GM19193 (cell line): ENCODE data around the gene RPN2.

Source experiments
- POLR2A ChIP-seq: IDR thresholded peaks from 4 replicates; pipeline ENCODE4 v1.6.1; 2011; ENCODE audit not compliant: insufficient read depth, insufficient read length; ENCODE audit errors: extremely low read depth

RPN2 gene

DNA sequence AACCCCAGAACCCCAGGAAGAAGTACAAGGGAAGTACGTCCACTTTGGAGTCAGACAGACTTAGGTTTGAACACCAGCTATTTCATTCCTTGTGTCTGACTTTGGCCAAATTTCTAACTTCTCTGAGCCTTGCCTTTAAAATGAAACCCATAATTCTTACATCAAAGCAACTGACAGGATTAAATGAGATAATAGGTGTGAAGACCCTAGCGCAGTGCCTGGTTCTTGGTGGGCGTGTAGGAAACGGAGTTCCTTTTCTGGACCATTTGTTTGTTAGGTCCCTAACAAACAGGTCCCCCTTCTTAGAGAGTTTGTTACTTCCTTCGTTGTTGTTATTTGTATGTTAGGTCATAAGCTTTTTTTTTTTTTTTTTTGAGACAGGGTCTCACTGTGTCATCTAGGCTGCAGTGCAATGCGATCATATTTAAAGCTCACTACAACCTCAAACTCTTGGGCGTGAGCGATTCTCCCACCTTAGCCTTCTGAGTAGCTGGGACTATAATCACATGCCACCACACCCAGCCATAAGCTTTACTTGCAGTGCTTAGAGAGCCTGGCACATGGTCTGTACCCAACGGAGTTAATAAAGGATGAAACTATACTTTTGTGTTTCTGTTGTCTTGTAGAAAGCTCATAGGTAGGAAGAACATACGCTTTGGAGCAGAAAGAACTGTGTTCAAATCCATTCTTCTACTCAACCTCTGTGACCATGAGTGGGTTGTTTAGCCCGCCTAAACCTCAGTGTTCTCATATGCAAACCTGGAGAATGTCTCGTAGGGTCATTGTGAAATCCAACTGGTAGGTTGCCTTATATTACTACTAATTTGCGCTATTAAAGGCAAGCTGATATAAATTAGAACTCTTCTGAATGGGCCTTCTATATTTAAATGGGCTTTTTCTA lies 22.0 kb downstream of the RPN2 start:
- TF ChIP-seq POLR2A, result no peak

DNA sequence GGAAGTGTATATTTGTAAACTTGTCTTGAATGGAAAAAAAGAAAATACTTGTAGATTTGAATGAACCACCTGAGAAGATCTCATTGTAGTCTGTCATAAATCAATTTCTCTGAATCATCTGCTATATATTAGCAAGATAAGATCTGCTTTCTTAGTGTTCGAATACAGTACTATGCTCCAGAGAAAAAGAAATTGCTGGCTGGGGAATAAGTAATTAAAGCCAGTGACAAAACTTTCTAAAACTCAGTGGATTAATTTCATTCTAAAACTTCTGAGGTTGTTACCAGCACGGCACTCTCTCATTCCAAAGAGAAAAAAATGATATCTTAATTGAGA lies 22.7 kb downstream of the RPN2 start:
- TF ChIP-seq POLR2A, result no peak

DNA sequence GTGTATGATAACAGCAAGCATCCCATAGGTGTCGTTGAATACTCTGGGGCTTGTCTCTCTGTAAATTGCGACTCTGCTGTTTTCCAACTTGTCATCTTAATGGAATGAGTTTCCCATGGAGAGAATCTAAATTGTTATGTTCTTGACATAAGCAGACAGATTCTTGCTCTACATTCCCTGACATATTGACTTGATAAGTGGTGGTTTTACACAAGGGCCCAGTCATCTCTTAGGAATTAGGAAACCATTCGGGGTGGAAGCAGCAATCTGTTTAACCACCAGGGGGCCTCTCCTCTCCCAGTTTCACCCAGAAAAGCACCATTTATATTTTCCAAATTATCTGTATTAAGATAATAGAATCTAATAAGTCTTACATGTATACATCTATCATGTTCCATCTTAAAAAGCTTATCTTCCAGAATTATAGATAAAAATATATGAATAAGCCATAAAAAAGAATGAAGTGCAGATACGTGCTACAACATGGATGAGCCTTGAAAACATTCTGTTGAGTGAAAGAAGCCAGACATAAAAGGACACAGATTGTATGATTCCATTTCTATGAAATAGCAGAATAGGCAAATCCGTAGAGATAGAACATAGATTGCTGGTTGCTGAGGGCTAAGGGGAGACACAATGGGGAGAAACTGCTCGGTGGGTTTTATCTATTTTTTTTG lies 23.3 kb downstream of the RPN2 start:
- TF ChIP-seq POLR2A, result no peak

DNA sequence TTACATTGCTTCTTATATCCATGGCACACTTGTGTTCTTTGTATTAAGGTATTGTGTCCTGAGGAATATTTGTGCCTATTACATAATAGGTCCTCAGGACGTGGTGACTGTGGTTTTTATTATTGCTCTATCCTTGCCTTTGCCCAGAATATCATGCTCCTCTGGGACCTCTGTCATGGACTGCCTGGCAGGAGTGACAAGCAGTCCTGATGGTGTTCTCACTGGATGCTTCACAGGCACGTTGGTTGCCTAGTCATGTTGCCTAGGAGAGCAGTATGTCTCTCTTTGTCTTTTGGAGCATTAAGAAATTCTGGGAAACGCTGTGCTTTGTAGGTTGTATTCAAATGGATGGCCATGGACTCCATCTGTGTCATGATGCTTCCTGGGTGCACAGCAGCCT lies 24.9 kb downstream of the RPN2 start:
- TF ChIP-seq POLR2A, result no peak

DNA sequence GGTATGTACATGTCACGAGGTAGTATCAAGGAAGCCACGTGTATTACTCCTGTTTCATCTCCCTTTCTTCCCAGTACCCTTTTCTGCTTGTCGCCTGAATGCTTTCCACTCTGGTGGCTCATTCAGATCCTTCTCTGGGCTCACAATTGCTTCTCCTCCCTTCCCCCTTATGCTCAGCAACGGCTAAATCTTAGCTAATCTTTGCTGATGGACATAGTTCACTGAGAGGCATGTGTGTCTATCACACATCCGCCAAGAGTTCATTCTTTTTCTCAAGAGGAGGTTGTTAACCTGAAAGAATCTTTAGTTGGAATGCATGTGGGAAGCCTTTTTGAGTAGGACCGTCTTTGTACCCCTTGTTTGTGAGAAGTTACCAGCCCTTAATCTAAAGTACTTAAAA lies 26.0 kb downstream of the RPN2 start:
- TF ChIP-seq POLR2A, result no peak

DNA sequence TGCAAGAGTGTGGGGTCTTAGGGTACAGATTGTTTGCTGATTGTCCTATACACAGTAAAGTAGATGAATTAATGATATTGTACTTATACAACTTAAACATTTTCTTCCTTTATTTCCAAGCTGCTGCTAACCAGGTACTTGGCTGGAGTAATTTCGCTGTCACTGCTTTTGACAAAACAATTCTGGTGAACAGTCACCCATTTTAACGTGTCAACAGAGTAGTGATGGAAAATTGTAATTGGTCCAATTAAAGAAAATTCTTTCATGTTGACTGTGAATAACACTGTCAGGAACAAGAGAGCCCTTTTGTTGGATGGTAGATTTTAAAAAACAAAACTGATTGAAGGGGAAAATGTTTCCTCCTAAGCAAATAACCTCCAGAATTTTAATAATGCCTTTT lies 26.7 kb downstream of the RPN2 start:
- TF ChIP-seq POLR2A, result no peak

DNA sequence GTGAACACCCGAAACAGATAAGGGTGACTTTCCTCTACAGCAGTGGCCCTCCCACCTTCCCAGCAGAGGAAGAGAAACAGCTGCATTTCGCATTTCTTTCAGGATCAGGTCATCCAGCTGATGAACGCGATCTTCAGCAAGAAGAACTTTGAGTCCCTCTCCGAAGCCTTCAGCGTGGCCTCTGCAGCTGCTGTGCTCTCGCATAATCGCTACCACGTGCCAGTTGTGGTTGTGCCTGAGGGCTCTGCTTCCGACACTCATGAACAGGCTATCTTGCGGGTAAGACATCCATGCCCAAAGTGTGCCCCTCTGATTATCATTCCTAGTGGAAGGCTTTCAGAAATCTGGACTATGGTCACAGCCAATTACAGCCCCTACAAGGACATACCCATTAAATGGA lies 28.0 kb downstream of the RPN2 start:
- TF ChIP-seq POLR2A, result no peak

DNA sequence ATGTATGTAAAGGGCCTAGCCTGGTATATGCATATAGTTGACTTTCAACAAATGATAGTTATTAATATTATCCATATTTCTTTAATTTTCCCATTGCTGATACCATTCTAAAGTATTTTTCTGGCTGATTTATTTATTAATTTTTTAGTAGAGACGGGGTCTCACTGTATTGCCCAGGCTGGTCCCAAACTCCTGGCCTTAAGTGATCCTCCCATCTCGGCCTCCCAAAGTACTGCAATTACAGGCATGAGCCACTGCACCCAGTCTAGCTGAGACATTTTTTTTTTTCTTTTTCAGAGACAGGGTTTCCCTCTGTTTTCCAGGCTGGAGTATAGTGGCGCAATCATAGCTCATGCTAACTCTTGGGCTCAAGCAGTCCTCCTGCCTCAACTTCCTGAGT lies 30.1 kb downstream of the RPN2 start:
- no peak for TF ChIP-seq POLR2A

DNA sequence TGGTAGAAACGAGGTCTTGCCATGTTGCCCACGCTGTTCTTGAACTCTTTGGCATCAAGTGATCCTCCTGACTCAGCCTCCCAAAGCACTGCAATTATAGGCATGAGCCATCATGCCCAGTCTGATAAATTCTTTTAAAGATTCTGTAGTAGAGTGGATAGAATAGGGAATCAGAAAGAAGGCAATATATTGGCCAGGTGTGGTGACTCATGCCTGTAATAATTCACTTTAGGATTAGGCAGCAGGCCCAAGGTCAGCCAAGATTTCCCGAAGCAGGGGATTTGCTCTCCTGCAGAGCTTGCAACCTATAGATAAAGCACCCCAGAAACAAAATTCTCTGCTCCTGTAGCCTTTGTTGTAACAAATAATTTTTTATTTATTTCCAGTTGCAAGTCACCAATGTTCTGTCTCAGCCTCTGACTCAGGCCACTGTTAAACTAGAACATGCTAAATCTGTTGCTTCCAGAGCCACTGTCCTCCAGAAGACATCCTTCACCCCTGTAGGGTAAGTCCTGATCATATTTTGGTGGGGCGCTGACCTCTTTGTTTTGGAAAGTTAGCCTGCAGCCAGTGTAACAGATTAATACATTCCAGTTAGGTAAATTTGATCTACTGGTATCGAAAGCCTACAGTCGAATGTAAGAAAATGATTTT lies 30.7 kb downstream of the RPN2 start:
- no peak for TF ChIP-seq POLR2A

DNA sequence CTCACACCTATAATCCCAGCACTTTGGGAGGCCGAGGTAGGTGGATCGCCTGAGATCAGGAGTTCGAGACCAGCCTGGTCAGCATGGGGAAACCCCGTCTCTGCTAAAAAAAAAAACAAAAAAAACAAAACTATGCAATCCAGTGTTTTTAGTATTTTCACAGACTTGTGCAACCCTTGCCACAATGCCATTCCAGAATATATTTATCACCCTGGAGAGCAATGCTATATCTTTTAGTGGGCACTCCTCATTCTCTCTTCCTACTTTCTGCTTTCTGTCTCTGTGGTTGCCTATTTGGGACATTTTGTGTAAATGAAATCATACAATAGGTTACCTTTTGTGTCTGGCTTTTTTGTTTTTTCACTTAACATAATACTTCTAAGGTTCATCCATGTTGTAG lies 39.3 kb downstream of the RPN2 start:
- TF ChIP-seq POLR2A, result no peak

DNA sequence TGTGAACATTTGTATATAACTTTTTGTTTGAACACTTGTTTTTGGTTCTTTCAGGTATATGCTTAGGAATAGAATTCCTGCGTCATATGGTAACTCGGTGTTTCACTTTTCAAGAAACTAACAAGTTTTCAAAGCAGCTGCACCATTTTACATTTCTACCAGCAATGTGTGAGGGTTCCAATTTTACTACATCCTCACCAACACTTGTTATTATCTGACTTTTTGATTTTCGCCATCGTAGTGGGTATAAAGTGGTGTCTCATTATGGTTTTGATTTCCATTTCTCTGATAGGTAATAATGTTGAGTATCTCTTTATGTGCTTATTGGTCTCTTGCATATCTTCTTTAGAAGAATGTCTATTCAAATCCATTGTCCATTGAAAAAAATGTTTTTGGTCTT lies 39.8 kb downstream of the RPN2 start:
- TF ChIP-seq POLR2A, result no peak

DNA sequence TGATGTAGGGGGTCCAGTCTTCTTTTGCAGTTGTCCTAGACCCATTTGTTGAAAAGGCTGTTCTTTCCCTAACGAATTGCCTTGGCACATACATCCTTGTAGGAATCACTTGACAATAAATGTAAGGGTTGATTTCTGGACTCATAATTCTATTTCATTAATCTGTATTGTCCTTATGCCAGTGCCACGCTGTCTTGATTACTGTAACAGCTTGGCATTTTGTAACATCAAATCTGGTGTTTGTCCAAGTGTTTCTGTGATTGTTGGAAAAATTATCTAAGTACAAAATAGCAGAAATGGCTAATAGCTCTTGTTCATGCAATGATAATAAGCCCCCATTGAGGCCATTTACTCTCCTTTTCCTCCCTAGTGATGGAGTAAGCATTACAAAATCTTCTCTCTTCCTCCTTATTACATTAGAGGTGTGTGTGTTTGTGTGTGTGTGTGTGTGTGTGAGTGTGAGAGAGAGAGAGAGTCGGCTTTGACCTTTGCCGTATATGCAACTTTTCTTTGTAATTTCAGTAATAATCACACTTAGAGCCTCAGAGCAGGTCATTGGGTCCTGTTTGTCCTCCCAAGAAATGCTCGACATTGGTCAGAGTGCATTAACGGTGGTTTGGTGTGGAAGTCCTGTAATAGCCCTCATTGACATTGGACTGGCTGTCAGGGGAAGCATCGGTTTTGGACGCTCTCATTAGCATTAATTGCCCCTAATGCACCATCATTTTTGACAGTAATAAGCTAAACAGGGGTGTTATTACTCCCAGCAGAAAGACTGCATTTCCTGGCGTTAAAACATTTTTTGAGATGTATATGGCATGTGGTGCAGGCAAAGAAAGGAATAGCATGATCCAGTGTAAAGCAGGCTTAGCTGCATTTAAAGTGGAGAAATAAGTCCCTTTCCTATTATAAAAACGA lies 40.9 kb downstream of the RPN2 start:
- no peak for TF ChIP-seq POLR2A

DNA sequence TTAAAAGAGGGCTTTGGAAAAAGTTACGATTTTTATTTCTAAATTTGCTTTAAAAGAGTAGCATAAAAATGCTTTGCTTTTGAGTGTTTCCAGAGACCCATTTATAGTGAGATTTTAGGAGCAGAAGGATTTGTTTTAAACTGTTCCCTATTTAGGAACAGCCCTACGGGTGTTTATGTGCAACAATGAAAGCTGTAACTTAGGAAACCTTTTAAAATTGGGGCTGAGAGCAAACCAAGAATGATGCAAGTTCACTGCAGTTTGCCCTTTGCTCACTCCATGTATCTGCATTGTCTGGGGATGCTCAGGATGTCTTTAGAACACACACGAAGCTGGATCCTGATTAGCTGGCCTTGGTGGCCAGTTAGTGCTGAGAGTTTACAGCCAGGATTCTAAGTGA lies 41.6 kb downstream of the RPN2 start:
- no peak for TF ChIP-seq POLR2A

DNA sequence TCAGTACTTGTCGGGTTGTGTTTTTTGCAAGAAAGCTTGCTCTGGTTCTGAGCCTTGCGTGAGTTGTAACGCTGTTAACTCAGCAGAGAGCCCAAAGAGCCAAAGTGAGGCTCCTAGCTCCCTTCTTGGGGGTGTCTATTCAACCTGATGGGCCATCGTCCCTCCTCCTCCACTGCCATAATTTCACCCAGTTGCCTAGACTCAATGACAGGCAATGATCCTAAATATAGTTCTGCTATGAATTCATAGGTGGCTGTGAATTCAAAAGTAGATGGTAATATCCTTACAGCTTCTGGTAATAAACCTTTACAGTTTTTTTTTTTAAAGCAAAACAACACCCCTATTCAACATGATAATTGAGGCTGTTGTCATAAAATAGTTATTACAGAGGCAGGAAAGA lies 43.0 kb downstream of the RPN2 start:
- TF ChIP-seq POLR2A, result no peak

DNA sequence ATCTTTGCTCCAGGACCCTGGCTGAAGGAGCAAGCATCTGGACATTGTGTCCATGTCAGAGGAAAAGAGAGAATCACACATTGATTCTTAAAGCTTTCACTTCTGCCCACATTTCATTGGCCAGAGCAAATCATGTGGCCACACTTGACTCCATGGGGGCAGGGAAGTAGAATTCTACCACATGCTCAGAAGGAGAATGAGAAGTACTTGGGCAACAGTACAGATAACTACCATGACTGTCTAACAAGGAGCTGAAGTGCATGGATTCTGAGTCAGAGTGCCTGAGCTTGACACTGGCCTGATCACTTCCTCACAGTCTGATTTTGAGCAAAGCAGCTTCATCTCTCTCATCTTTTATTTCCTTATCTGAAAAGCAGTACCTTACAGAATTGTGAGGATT lies 43.9 kb downstream of the RPN2 start:
- TF ChIP-seq POLR2A, result no peak
